ENCODE results near the gene CASK.

- TF ChIP-seq CTCF (IDR thresholded peaks at IDR 0.05) (no peak), POLR2A (IDR thresholded peaks at IDR 0.05) (no peak)
These were observed 65.1 kb downstream of the CASK start for GRCh38 chrX:41858161-41858775.
